OCI-LY3 (cell line): ENCODE measurements around the gene CDIP1.

Experiments used
- EZH2phosphoT487 ChIP-seq: fragments of 200-600 bp; shearing (Covaris generic); IDR thresholded peaks from 2 replicates; pipeline ENCODE4 v1.6.1; 2018; ENCODE audit warnings: antibody characterized with exemption, mixed run types, low read depth
- TF ChIP-seq, protein P1 (sequence below): fragments of 200-600, 300-600 bp; sonication (generic); IDR thresholded peaks from 2 replicates; pipeline ENCODE4 v1.5.1; 2014; ENCODE audit warnings: antibody characterized with exemption, low read length, low read depth

DNA sequence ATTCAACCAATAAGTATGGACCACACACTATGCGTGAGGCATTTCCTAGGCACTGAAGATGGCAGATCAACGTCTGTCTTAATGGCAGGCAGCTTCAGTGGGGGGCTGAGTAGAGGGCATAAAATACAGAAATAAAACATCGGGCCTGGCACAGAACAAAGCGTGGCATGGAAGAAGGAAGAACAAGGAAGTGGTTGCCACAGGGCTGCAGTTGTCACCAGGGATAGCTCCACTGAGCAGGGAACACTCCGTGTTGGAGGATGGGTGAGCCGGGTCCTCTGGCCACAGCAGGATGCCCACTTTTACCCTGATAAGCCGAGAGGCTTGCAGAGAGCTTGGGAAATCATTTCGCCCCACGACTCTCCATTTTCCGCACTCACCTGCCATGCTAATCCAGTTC lies 6.3 kb downstream of the CDIP1 start:
- TF ChIP-seq EZH2phosphoT487, result no peak
- TF ChIP-seq, protein P1, sequence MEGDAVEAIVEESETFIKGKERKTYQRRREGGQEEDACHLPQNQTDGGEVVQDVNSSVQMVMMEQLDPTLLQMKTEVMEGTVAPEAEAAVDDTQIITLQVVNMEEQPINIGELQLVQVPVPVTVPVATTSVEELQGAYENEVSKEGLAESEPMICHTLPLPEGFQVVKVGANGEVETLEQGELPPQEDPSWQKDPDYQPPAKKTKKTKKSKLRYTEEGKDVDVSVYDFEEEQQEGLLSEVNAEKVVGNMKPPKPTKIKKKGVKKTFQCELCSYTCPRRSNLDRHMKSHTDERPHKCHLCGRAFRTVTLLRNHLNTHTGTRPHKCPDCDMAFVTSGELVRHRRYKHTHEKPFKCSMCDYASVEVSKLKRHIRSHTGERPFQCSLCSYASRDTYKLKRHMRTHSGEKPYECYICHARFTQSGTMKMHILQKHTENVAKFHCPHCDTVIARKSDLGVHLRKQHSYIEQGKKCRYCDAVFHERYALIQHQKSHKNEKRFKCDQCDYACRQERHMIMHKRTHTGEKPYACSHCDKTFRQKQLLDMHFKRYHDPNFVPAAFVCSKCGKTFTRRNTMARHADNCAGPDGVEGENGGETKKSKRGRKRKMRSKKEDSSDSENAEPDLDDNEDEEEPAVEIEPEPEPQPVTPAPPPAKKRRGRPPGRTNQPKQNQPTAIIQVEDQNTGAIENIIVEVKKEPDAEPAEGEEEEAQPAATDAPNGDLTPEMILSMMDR, result no peak
